Right ventricle myocardium superior (tissue), 1 donor: ENCODE results near the gene MYZAP. TPM values are rescaled to one million over a fixed set of nuclear protein-coding genes. Genes with fewer than 3 reads are reported as not detected.
A peak's percentile ranks its signal among the peaks of the same experiment; 100 is the strongest.
"Not testable (repeated sequence)": the region's sequence is repeated elsewhere in the genome, so short reads cannot be mapped to it uniquely, and the experiment has no call there.

Experiments
- ATAC-seq: fragments of 200-7000 bp; cut with Tn5 transposase; one replicate; pipeline ENCODE4 v1.9.1; 2020; ENCODE audit warnings: mild to moderate bottlenecking; ENCODE audit not compliant: poor library complexity
- DNase-seq: peaks from one replicate; pipeline ENCODE4 v3.0.0-alpha.2; 2020
- intact Hi-C: fragments of 100-400 bp; cut with DNase I; formaldehyde crosslinking; loops from one replicate; pipeline ENCODE4 v1.11.2; 2022
- total RNA-seq: library from RNA; stranded (reverse); fragmentation: NEBNext Ultra II Directional; extraction: Animal tissue kit (Norgen Biotek cat#: 25700); gene quantifications from one replicate; pipeline ENCODE4 v1.2.1, GENCODE V29; 2021
- donor health status: DM: no; HTN: yes; CAD: no; lungs with severe emphysema.

The MYZAP gene
- total RNA-seq, 1 donor from 2014 or later, result 966 TPM

DNA sequence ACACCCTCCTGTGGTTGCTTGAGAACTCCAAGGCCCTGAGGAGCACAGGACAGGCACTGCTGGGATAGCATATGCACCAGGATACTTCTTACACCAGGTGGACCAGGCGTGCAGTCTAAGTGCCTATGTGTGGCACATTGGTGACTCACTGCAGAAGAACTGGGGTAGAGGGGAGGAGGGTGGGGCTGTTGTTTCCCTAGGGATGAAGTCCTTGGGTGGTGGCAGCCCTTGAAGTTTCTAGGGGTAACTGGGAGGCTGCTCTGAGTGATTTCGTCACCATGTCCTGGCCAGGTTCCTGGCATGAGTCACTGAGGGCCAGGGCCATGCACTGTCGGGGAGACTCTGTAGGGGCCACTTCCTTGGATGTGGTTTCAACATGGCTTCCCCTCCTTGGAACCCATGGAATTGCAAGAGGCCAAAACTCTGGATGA is 15.9 kb downstream of the MYZAP start:
- intact Hi-C loops, result no loop called here
- ATAC-seq (peak; percentile 46), DNase-seq (peak; percentile 57)

DNA sequence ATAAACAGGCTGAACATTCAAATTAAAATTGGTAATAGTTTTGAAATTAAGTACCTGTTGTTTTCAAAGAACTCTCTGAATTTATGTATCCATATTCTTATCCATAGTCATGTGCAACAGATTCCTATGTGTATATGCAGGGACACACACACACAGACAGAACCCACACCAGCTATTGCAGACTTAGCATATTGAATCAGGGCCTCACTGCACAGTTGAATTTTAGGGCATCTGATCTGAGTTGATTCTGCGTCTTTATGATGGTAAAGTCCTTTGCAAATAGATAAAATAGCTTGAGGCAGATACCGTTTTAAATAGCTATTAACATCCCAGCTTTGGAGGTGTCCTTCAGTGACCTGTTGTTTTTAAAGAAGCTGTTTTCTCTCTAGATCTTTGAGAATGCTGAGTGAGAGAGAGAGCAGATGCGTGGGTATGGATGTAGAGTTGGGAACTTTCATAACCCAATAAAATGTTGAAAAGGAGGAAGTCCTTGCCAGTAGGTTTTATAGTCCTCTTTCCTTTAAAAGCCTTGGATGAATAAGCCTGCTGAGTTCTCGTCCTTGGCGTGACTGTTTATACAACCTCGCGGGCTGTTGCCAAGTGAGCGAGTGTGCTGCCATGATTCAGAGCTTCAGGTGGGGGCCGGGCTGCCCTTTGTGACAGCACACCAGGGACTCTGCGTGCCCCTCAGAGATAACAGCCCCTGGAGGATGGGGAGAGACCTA is 18.3 kb downstream of the MYZAP start:
- peak; percentile 85 for DNase-seq
- intact Hi-C loops, result no loop called here
- peak; percentile 80 for ATAC-seq

DNA sequence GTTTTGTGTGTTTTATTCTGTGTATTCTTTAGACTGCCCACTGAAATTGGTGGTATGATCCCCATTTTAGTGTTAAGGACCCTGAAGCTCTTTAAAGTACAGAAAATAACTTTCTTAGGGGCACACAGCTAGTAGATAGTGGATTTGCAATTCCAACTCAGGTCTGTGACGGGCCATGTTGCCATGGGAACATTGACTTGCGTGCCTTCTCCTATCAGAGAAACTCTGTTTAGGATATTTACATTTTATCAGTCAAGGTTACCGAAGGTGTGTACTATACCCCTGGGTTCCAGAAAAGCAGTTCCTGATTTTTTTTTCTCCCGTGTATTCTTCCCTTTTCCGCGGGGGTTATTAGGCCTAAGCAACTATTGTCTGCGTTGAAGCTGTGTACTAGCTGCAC is 19.4 kb downstream of the MYZAP start:
- DNase-seq, result no peak
- ATAC-seq, result no peak
- intact Hi-C loops, result no loop called here

DNA sequence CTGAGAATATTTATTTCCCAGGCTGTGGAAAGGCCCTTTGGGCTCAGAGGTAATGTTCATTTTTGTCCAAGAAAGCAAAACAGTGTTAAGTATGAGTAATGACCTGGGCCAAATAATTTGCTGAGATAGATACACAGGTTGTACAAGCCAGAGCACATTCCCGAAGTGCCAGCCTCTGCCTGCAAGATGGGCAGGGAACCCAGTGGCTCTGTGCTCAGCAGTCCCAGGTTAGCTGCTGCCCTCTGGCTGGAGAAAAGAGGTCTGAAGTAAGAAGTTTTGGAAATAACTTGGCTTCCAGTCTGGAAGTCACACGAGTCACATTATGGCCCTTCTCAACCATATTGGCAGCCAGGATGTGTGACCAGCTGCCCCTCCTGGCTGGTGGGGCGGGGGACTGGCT is 20.2 kb downstream of the MYZAP start:
- intact Hi-C loops, result no loop called here
- DNase-seq, result peak; percentile 67
- peak; percentile 64 for ATAC-seq

DNA sequence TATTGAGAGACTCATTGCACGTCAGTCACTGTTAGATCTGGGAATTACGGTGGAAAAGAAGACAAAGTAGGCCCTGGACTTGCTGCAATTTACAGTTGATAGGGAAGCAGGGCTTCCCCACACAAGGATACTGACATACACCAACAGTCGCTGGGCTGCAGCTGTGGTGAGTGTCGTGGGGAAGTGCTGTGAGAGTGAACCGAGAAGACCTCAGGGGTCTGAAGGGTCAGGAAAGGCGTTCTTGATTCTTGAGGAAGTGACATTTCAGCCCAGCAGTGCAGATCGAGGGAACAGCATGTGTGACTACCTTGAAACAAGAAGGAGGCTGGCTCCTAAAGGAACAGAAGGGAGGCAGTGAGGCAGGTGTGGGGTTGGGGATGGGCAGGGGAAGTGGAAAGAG is 22.5 kb downstream of the MYZAP start:
- no peak for ATAC-seq
- intact Hi-C loops, result no loop called here

DNA sequence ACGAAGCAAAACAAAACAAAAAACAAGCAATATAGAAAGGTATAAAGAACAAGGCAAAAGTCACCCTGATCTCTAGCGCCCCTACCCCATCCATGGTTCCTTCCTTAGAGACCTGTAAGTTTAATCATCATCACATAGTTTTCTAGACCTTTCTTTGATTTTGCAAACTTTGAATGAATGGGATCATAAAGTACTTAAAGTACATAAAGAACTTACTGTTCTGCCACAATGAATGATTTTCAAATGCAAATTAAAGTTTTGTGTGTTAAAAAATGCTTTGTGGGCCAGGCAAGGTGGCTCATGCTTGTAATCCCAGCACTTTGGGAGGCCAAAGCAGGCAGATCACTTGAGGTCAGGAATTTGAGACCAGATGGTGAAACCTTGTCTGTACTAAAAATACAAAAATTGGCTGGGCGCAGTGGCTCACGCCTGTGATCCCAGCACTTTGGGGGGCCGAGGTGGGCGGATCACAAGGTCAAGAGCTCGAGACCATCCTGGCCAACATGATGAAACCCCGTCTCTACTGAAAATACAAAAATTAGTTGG is 24.3 kb downstream of the MYZAP start:
- DNase-seq, ATAC-seq, intact Hi-C loops: not testable (repeated sequence)

More for the DNA sequence above, 22.5 kb downstream of the MYZAP start:
- no peak for DNase-seq

DNA sequence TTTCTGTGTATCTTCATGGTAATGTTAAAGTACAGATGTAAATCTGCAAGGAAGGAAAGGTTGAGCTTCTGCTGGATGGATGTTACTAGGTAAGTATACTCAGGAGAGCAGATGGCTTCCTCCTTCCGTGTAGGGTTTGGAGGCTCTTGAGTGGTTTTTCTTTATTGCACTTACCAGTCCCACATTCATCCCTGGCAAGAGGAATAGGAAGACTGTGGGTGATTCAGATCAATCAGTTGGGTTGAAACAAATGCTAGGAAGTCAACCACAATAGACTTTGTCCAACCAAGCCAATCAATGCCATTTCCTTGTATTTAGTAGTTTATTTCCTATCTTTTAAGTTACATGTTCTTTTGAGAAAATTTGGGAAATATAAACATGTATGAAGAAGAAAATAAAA is 26.6 kb downstream of the MYZAP start:
- intact Hi-C loops, result no loop called here

DNA sequence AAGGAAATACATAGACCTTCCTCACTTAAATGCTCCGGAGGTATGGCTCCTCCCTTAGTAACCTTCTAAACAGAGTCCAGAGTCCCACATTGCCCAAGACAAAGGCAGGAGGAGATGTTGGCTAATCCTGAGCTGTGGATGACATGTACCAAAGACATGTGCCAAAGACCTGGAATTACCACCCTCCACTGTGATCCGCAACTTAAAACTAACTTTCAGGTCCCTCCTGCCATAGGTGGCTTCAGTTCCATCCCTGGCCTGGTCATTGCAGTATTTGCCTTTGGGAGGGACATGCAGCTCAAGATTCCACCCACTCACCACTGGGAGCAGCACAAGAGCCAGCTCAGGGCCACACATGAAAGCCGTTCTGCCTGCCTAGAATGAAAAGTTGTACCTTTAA is 28.0 kb downstream of the MYZAP start:
- ATAC-seq (peak; percentile 59), DNase-seq (no peak)
- intact Hi-C loops, result no loop called here

More for the DNA sequence above, 26.6 kb downstream of the MYZAP start:
- DNase-seq (no peak), ATAC-seq (no peak)

DNA sequence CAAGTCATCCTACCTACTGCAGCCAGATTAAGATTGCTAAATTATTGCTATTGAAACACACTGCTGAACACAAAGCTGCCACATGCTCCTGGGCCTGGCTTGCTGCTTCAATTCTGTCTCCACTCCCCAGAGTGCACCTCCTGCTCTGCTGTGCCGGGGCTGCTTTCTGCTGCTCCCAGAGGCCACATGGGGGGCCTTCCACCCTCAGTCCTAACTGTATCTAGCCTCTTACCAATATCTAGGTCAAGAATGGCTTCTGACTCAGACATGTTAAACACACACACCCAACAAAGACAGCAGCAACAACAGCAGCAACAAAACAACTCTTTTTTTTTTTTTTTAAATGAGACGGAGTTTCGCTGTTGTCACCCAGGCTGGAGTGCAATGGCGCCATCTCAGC is 33.0 kb downstream of the MYZAP start:
- ATAC-seq (peak; percentile 37), DNase-seq (no peak)
- intact Hi-C loops, result no loop called here

DNA sequence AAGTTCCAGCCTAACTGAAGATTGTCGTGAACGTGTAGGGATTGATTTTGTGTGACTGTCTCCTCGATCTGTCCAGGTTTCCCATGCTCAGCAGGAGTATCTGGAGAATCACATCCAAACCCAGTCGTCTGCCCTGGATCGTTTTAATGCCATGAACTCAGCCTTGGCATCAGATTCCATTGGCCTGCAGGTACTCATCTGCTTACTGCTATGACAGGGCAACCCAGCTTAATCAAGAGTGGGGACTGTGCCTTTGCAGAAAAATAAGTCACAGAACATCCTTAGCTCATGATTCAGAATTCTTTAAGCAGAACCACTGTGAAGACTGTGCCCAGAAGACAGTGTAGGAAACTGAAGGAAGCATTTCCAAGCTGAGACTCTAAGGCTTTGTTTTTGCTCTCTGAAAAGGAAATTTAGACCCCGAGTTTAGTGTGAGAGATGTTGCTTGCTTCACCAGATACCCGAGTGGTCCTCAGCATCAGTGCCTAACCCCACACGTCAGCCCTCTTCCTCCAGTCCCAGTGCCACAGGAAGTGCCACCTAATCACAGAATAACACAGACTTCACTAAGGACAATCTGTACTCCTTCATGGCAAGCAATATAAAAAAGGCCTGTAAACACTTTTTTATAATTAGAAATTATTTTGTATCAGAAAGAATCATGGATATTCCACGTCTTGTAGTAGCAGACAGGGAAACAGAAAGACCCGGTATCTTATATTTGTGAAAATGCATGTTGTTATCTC is 34.2 kb downstream of the MYZAP start:
- no peak for ATAC-seq
- no peak for DNase-seq
- intact Hi-C loops, result no loop called here

DNA sequence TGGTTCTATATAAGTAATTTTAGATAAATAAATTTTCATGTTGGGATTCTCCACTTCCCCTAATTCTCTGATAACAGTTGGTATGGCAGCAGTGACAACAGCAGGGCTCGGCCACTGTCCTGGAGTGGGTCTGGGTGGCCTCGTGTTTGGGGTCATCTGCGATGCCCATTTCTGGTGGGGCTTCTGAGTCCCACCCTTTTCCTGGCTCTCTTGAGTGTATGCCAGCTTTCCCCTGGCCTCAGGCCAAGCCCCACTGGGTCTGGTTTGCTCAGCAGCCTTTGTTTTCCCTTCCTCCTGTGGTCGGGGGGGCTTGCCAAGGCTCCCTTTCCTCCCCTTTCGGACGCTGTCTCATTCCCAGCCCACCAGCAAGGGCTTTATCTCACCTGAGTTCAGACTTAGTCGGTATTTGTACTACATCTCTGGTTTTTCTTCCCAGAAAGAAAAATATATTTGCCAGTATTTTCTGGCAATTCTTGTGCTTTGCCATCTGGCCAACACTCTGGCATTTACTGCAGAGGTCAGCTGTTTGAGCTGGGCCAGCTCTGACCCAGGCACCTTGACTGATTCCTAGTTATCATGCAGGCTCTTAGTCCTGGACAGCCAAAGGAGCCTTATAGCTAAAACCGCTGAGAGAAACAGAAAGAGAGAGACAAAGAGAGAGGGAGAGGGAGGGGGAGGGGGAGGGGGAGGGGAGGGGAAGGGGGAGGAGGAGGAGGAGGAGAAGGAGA is 35.2 kb downstream of the MYZAP start:
- ATAC-seq (no peak), DNase-seq (peak; percentile 53)
- intact Hi-C loops, result no loop called here

DNA sequence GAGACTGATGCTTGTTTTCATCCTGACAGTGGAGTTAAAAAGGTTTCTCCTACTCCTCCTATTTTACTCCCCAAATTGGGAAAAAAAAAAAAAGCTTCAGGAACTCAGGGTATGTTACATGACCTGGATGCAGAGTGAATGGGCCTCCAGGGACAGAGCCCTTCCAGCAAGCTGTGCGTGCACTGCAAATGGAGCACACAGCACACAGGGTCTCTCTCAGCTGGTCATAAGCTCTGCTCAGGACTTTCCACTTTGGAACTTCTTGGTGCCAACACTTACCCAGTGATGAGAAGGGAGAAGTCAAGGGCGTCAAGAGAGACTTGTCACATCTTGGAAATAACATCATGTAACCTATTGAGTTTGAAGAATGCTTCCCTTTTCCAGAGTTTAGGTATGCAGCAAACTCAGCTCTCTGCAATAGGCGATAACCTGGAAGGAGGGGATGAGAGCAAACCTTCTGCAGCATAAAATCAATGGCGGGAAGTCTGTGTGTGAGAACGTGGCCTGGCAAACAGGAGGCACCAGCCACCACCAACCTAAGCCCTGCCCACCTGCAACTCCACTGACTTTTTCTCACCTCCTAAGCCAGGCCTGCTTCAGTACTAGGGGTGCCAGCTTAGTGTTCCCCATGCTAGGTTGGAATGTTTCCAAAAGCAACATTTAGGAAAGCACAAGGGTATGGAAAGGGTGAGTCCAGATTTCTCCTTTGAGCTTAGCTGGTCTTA is 39.8 kb downstream of the MYZAP start:
- no peak for DNase-seq
- ATAC-seq, result no peak
- intact Hi-C loops, result no loop called here

DNA sequence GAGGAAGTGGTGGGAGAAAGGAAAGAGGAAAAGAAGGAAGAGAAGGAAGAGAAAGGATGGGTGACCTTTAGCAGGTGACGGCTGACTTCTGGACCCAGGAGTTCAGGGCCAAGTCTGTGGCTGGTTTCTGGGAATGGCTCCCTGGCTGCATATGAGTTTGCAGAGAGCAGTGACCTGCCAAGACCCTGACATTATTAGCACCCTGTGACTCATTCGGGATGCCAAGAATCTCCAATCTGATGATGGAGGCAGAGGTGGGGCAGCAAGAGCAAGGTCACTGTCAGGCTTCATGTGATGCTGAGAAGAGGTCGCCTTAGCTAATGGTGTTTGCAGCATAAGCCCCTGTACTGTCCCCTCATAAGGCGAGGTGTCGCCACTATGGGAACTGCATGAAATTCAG is 42.6 kb downstream of the MYZAP start:
- DNase-seq (no peak), ATAC-seq (peak; percentile 75)
- intact Hi-C loops, result no loop called here

DNA sequence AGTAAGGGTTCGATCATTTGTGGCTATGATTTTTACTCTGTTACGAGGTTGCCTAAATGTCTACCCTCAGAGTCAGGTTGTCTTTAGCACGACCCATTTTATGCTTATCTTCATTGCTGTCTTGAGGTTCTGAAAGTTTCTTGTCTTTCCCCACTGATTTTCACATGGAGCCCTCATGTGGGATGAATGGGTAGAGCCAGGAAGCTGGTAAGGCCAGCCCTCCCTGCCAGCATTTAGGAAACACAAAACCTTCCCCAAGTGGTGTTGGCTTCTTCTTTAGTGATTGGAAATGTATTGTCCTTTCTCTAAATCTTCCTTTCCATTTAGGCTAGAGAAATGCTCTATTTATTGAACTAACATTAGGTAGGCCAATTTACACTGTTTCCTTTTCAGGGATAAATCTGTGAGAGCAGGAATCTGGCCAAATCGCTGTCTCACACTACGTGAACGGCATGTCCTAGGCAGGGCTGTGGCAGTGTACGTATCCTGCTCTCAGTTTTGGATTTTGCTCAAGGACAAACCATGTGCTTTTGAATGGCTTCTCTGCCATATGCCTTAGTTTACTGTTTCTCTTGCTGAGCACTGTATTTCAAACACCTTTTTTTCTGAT is 43.7 kb downstream of the MYZAP start:
- intact Hi-C loops, result no loop called here
- peak; percentile 52 for DNase-seq
- peak; percentile 81 for ATAC-seq

DNA sequence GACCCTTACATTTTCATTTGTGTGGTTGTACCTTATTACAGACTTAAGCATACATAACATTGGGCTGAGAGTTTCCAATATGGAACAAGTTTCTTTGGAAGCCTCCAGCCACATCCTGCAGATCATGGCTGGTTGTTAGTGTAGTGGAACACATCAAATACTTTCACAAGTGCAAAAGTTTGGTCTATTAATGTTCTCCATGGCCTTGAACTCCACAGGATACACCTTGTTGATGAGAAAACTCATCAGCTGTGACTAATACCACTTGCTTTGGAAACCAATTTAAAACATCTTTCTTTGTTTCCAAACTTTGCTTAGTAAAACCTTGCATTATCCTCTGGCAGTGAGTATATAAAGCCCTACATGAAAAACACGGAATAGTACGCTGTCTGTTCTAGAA is 46.1 kb downstream of the MYZAP start:
- DNase-seq, result no peak
- no peak for ATAC-seq
- intact Hi-C loops, result no loop called here

DNA sequence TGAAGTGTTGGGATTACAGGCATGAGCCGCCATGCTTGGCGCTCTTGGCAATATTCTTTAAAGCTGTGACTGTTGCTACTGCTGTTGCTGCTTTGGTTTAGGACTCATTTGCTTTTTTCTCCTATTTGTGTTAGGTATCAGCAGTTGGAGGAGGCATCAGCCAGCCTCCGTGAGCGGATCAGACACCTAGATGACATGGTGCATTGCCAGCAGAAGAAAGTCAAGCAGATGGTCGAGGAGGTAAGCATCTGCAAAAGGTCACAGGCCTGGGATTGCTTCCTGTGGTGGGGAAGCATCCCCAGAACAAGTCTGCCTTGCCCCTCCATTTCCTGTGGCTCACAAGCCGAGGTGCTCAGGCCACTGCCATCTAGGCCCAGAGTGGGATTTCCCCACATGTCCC is 47.6 kb downstream of the MYZAP start:
- DNase-seq (no peak), ATAC-seq (no peak)
- intact Hi-C loops, result no loop called here

DNA sequence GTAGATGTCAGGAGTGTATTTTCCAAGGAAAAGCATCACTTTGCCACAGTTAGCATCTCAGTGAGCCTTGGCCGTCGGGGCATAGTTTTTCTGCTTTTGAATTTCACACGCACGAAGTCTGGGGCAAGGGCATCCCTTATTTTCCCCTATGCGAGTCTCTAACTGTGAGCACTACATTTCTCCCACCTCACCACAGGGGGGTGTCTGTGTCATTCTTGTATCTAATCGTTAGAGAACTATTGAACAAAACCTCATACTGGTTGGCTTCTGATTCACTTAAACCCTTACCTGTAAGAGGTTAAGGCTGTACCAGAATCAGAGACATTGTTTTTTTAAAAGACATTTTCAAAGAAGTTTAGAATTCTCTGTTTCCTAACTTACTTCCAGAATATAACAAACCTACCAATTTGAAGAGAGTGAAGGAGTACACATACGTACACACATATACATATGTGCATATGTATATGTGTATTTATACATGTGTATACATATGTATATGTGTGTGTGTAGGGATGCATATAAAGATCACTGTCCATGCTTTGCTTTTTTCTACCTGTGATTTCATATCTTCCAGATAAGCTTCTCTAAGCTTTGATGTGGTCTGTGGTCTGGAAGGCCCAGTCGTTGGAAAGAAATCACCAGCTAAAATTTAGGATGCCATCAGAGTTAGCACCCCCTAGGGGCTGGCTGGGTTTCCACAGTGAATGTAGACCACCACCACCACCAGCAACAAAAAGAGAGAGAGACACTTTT is 49.4 kb downstream of the MYZAP start:
- intact Hi-C loops, result no loop called here
- no peak for DNase-seq
- ATAC-seq, result peak; percentile 42

DNA sequence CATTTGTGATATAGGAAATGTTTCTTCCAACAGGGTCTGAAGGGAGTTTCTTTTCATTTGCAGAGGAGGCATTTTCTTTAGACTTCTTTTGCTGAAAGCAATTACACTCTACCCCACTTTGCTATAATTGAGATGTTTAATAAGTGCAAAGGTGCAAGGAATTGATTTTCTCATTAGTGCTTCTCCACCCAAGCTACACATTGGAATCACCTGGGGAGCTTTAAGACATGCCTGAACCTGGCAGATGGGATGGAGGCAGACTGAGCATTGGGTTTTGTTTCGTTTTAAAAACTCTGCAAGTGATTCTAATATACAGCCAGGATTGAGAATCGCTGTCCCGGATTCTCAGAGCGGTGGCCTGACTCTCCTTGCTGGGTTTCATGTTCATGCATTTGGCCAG is 52.1 kb downstream of the MYZAP start:
- intact Hi-C loops, result no loop called here
- ATAC-seq (no peak), DNase-seq (no peak)
